Measurements from ENCODE around the gene ETV3L.

GRCh38 chr1:157090196-157090647 lies 9.4 kb downstream of the ETV3L start:
- no peak for TF ChIP-seq FOXP2 (optimal IDR thresholded peaks at IDR 0.05; ENCODE audit: control extremely low read depth, extremely low read length, insufficient read depth)
- TF ChIP-seq EZH2 (IDR thresholded peaks at IDR 0.05), result no peak
- no peak for TF ChIP-seq POLR2AphosphoS5 (IDR thresholded peaks at IDR 0.05; ENCODE audit: borderline replicate concordance, low read depth, low read length)
